HG03439 (cell line): Measurements from ENCODE around the gene CPTP.
"Not testable (repeated sequence)": the region's sequence is repeated elsewhere in the genome, so short reads cannot be mapped to it uniquely, and the experiment has no call there.

ENCODE experiments used
- ATAC-seq: cut with Tn5 transposase; IDR thresholded peaks from one replicate; pipeline ENCODE4 v1.9.1; 2021; ENCODE audit warnings: mild to moderate bottlenecking, moderate library complexity; ENCODE audit not compliant: unreplicated experiment

Gene CPTP

DNA sequence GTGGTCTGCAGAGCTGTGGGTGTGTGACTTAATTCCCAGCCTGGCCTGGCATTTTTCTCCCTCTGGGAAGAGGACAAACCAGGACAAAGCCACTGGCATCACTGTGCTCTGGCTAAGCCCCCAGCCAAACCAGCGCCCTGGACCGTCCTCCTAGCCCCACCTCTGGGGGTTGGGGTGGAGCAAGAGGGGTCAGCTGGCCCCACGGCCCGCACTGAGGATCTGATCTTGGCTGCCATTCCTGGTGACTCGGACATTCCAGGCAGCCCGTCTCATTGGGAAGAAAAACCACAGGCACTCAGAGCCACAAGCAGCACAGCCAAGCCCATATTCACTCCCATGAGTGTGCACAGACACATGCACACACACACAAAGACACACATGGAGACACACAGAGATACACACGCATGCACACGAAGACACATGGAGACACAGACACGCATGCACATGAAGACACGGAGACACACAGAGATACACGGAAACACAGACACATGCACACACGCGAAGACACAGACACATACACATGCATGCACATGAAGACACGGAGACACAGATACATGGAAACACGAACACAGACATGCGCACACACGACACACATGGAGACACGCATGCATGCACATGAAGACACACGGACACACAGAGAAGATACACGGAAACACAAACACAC, 36.0 kb downstream of the CPTP start:
- no peak for ATAC-seq

DNA sequence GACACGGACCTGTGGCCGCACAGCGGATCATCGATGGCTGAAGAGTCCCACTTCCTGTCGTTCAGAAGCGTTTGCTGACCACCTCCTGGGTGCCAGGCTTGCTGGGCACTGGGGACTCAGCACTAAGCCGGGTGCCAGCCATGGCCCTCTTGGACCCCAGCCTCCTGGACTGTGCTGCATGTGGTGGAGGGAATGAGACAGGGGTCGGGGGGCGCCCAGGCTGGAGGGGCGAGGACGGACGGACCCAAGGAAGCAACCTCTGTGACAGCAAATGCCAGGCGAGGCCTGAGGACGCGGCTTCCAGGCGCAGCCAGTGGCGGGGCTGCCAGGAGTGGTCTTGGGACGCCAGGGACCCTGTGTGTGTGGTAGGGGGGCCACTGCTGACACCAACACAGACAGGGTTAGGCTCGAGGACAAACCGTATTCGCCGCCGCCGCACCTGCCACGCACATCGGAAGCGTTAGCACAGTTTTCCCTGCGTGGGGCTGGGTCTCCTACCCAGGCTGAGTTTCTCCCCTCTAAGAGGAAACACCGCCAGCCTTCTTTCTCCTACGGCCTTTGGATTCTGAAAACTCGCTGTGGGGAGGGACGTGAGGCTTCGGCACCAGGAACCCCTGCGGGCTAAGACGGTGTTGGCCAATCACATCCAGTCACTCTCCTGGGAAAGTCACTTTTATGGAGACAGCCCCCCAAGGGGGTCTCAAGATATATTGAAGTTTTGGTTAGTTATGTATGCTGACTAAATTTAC, 36.8 kb downstream of the CPTP start:
- ATAC-seq, result no peak

DNA sequence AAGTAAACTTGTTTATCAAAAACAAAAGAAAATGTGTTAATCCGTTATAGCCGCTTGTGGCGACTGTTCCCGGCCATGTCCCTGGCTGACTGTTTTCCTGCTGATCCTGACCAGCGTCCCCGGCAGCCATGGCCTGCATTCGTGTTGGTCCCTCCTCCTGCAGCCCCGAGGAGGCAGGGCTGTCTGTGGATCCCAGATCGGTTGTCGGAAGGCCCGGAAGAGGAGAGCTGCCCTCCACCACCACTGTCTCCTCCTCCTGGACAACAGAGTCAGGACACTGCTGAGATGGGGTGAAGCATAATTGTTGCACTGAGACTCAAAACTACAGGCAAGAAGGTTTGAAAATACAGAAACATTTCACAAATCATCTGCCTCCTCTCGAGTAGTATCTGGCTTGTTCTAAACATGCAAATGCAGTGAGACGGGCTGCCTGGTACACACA, 37.4 kb downstream of the CPTP start:
- no peak for ATAC-seq

DNA sequence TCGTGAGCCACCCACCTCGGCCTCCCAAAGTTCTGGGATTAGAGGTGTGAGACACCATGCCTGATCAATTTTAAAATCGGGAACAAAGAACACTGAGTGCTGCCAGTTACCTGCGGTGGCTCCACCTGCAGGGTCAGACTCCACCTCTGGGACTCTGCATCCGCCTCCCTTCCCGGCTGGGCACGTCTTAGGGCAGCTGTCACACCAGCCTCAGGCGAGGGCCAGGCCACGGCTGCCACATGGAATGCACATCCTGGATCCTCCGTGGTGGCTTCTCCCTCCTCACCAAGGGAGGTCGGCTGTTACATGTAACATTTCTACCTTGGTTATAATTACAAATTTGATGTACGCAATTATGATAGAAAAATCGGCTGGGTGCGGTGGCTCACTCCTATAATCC, 39.7 kb downstream of the CPTP start:
- no peak for ATAC-seq

GRCh38 chr1:1365875-1366698, 41.5 kb downstream of the CPTP start:
- ATAC-seq, result no peak

DNA sequence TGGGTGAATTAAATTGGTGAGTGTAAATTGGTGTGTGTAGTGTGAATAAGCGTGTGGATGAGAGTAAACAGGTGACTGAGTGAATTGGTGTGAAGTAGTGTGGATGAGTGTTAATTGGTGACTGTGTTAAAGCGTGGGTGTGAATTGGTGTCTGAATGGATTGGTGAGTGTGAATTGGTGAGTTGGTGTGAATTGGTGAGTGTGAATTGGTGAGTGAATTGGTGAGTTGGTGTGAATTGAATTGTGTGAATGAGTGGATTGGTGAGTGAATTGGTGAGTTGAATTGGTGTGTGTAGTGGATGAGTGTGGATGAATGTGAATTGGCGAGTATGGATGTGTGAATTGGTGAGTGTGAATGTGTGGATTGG, 42.1 kb downstream of the CPTP start:
- no peak for ATAC-seq

DNA sequence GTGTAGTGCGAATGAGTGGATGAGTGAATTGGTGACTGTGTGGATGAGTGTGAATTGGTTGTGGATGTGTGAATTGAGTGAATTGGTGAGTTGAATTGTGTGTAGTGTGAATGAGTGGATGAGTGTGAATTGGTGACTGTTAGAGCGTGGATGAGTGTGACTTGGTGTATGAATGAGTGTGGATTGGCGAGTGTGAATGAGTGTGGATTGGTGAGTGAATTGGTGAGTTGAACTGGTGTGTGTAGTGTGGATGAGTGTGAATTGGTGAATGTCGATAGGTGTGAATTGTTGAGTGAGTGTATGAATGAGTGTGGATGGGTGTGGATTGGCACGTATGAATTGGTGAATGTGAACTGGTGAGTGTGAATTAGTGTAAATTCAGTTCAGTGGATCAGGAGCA, 42.7 kb downstream of the CPTP start:
- no peak for ATAC-seq

DNA sequence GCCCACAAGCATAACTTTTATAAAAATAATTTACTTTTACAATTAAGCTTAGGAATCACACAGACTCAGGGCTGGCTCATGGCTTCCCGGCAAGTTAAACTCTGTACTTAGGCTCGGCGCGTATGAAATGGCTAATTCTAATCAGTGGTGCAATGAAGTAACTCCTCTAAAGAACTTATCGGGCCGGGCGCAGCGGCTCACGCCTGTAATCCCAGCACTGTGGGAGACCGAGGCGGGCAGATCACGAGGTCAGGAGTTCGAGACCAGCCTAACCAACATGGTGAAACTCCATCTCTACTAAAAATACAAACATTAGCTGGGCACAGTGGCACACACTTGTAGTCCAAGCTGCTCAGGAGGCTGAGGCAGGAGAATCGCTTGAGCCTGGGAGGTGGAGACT, 45.5 kb downstream of the CPTP start:
- ATAC-seq, result not testable (repeated sequence)

DNA sequence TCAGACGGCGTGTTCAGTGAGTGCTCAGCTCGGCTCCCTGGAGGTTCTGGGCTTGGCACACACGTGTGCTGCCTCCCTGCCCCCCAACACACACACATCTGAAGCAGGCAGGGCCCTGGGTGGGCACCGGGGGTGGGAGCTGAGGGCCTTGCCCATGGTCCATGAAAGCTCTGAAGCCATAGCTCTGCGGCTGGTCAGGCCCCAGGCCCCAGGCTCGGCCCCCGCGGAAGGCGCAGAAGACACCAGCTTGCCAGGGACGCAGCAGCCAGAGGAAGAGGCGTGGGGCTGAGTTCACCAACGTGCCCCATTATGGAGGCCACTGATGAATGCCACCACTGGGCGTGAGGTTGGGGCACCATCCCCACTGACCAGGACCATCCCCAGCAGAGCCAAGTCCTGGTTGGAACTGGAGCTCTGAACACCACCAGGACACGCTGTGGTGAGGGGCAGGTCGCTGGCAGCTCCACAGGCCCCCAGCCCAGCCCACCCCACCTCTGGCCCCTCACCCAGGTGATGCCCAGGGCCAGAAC, 46.2 kb downstream of the CPTP start:
- no peak for ATAC-seq

DNA sequence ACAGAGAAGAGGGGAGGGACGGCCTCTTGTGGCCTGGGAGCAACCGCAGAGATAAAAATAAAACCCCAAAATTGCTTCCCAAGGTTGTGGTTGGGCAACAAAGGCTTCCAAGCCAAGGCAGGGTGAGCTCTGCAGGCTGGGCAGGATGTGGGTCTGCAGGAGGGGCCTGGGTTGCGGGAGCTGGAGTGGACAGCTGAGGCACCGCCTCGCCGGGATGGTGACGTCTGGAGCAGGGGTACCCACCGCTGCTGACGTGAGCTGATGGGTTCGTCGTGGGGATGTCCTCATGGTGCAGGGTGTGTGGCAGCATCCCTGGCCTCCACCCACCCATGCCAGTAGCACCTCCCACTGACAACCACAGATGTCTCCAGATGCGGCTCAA, 46.8 kb downstream of the CPTP start:
- ATAC-seq, result no peak

- no peak for ATAC-seq
These were observed 47.4 kb downstream of the CPTP start for GRCh38 chr1:1371746-1372711.

- ATAC-seq, result no peak
These were observed 48.6 kb downstream of the CPTP start for GRCh38 chr1:1373051-1373814.

- no peak for ATAC-seq
These were observed 49.4 kb downstream of the CPTP start for GRCh38 chr1:1373815-1374588.

- peak; percentile 3 for ATAC-seq
These were observed 50.0 kb downstream of the CPTP start for GRCh38 chr1:1374589-1374928.

GRCh38 chr1:1374929-1375662, 50.5 kb downstream of the CPTP start, which contains the start of gene AURKAIP1:
Gene AURKAIP1, minus strand, starts transcription at chr1:1375207. Its CDS starts 451 bp downstream, at chr1:1374756.
- peak; percentile 89 for ATAC-seq

DNA sequence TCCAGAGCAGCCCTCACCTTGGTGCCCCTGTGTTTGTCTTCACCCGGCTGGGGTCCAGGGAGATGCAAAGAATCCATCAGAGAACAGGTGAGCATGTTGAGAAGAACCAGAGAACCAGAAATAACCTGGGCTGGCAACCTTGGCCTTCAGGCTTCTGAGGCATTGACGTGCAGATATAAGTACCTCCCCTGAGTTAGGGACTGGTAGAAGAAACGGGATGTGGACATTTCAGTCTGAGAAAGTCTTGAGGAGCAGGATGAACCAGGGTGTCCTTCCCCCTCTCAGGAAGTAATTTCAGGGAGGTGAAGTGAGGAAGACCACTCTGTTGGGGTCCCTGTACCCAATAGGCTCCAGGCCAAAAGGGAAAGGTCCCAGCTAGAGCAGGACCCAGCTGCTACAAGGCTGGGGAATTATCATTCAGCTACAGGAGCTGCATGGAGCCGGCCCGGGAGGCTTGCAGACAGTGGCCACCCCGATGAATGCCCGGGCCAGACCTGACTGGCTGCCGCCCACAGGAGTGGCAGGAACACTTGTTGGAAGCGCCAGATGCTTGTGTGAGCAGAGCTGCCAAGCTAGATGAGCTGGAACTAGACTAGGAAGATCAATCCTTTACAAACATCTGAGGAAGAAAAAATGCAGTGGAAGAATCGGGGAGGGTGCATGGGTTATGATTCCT, 52.1 kb downstream of the CPTP start:
- no peak for ATAC-seq

DNA sequence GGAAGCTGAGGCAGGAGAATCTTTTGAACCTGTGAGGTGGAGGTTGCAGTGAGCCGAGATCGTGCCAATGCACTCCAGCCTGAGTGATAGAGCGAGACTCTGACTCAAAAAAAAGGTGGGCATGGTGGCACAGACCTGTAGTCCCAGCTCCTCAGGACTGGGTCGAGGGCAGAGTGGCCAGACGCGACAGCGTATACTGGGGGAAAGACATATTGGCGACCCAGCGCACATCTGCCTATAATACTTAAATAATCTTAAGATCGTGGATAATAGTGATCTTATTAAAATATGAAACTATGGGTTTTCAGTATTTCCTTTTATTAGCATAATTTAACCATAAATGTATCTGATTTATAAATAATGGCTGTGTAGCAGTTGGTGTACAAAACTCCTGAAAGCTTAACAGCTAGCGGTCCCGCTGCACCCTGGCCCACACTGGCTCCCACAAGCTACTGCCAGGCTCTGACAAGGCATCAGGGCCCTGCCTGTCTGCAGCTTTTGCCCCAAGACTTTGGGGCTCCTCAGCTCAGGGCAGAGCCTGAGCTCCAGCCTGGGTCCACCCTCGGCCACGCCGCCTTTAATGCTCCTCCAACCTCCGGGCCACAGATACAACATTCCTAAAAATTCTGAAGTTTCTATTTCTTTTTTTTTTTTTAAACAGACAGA, 53.1 kb downstream of the CPTP start:
- ATAC-seq, result no peak
